ENCODE measurements around the gene ZDHHC5. TPM values are rescaled to one million over a fixed set of nuclear protein-coding genes. Genes with fewer than 3 reads are reported as not detected.
"Not testable (repeated sequence)": the region's sequence is repeated elsewhere in the genome, so short reads cannot be mapped to it uniquely, and the experiment has no call there.

The ZDHHC5 gene
- total RNA-seq, 4 donors from 2014 or later, result 36.5 to 57.7 (median 47.8) TPM

DNA sequence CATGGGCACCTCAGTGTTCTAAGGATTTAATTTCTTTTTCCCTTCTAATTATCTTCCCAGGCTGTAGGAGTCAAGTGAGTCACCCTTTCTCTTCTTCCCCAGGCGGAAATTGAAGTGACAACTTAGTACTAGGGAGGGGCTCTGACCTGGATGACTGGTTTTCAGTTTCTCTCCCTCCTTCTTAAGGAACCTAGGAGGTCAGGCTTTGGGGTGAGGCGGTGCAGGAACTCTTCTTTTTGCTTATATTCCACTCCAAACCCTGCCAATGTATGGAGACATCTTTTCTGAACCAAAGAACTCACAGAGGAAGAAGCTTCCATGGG, 12.6 kb downstream of the ZDHHC5 start:
- H3K9me3 ChIP-seq, result no peaks in the 10 kb centered on the region
- no peaks in the 10 kb centered on the region for H3K27me3 ChIP-seq
- no peak overlapping the region for H3K27ac ChIP-seq (replicated peaks in 1 of 4)
- peaks cover 8 to 43% (median 20%) of the 10 kb centered on the region in 4 donors for H3K4me1 ChIP-seq
- intact Hi-C loops (cut with DNase I), result no loop called here
- TF ChIP-seq POLR2AphosphoS5 (IDR thresholded peaks at IDR 0.05) (no peak), POLR2A (IDR thresholded peaks at IDR 0.05; ENCODE audit: low read depth) (no peak), EP300 (IDR thresholded peaks at IDR 0.05) (no peak)
- TF ChIP-seq, protein P1, sequence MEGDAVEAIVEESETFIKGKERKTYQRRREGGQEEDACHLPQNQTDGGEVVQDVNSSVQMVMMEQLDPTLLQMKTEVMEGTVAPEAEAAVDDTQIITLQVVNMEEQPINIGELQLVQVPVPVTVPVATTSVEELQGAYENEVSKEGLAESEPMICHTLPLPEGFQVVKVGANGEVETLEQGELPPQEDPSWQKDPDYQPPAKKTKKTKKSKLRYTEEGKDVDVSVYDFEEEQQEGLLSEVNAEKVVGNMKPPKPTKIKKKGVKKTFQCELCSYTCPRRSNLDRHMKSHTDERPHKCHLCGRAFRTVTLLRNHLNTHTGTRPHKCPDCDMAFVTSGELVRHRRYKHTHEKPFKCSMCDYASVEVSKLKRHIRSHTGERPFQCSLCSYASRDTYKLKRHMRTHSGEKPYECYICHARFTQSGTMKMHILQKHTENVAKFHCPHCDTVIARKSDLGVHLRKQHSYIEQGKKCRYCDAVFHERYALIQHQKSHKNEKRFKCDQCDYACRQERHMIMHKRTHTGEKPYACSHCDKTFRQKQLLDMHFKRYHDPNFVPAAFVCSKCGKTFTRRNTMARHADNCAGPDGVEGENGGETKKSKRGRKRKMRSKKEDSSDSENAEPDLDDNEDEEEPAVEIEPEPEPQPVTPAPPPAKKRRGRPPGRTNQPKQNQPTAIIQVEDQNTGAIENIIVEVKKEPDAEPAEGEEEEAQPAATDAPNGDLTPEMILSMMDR (IDR thresholded peaks at IDR 0.05), result no peak
- 78% methylated on average over 2 of the region's 2 CpGs for WGBS
- no peak for DNase-seq (ENCODE audit: extremely low spot score)
- no peak overlapping the region for H3K4me3 ChIP-seq
- H3K36me3 ChIP-seq, result peaks cover 17 to 64% (median 57%) of the 10 kb centered on the region in 4 donors

DNA sequence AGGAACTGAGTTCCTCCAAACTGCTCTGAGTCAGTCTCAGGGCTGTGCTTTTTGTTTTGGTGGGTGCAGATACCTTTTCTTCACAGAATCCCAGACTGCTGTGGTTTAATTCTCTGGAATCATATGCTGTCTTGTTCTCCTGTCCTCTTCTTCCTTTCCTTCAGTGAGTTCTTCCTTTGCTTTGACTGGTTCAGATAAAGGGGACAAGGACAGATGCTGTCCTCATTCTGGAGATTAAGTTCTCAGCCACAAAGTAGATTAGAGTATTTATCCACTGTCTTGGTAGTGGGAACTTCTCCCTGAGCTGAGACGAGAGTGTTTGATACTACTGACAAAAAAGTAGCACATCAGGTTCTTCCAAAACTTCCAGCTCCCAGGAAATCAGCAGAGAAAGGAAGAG, 13.3 kb downstream of the ZDHHC5 start:
- H3K27ac ChIP-seq (replicated peaks in 1 of 4), result no peak overlapping the region
- H3K27me3 ChIP-seq, result no peaks in the 10 kb centered on the region
- peaks cover 6 to 36% (median 17%) of the 10 kb centered on the region in 4 donors for H3K4me1 ChIP-seq
- H3K4me3 ChIP-seq, result no peak overlapping the region
- DNase-seq (ENCODE audit: extremely low spot score), result no peak
- H3K36me3 ChIP-seq, result peaks cover 17 to 65% (median 59%) of the 10 kb centered on the region in 4 donors
- H3K9me3 ChIP-seq, result no peaks in the 10 kb centered on the region
- intact Hi-C loops (cut with DNase I), result no loop called here
- WGBS, result 88% methylated on average over 1 of the region's 1 CpG
- TF ChIP-seq, protein P1 (IDR thresholded peaks at IDR 0.05), result no peak

DNA sequence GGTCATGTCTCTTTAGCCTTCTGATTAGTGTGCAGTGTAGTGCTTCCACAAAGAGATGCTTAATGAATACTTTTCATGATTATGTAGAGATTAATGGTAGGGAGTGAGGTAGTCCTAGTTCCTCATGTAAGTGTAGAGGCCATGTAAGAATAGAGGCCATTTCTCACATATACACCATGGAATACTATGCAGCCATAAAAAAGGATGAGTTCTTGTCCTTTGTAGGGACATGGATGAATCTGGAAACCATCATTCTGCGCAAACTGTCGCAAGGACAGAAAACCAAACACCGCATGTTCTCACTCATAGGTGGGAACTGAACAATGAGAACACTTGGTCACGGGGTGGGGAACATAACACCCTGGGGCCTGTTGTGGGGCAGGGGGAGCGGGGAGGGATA, 22.6 kb downstream of the ZDHHC5 start:
- over 99% methylated on average over 5 of the region's 5 CpGs for WGBS
- H3K27me3 ChIP-seq, result not testable (repeated sequence)

DNA sequence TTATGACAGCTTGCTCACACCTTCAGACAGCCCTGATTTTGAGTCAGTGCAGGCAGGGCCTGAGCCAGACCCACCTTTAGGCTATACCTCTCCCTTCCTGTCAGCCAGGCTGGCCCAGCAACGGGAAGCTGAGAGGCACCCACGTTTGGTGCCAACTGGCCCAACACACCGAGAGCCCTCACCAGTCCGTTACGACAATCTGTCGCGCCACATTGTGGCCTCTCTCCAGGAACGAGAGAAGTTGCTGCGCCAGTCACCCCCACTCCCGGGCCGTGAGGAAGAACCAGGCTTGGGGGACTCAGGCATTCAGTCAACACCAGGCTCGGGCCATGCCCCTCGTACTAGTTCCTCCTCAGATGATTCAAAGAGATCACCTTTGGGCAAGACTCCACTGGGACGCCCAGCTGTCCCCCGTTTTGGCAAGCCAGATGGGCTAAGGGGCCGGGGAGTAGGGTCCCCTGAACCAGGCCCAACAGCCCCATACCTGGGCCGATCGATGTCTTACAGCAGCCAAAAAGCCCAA, 31.0 kb downstream of the ZDHHC5 start:
- H3K27me3 ChIP-seq, result no peaks in the 10 kb centered on the region
- 91% methylated on average over 18 of the region's 18 CpGs for WGBS
- no peaks in the 10 kb centered on the region for H3K9me3 ChIP-seq
- intact Hi-C loops (cut with DNase I), result no loop called here
- DNase-seq (ENCODE audit: extremely low spot score), result no peak
- H3K4me1 ChIP-seq, result no peaks in the 10 kb centered on the region
- peaks cover 68 to 100% (median 93%) of the 10 kb centered on the region in 4 donors for H3K36me3 ChIP-seq
- H3K4me3 ChIP-seq, result no peak overlapping the region
- TF ChIP-seq POLR2AphosphoS5 (IDR thresholded peaks at IDR 0.05) (no peak), EP300 (IDR thresholded peaks at IDR 0.05) (no peak), POLR2A (IDR thresholded peaks at IDR 0.05; ENCODE audit: low read depth) (no peak)
- TF ChIP-seq, protein P1 (IDR thresholded peaks at IDR 0.05), result no peak
- no peak overlapping the region for H3K27ac ChIP-seq (replicated peaks in 1 of 4)

More for the DNA sequence above, 22.6 kb downstream of the ZDHHC5 start:
- H3K9me3 ChIP-seq; H3K4me1 ChIP-seq; intact Hi-C loops (cut with DNase I); DNase-seq (ENCODE audit: extremely low spot score); H3K4me3 ChIP-seq; H3K27ac ChIP-seq (replicated peaks in 1 of 4): not testable (repeated sequence)
- peaks cover 74 to 100% (median 95%) of the 10 kb centered on the region in 4 donors for H3K36me3 ChIP-seq

DNA sequence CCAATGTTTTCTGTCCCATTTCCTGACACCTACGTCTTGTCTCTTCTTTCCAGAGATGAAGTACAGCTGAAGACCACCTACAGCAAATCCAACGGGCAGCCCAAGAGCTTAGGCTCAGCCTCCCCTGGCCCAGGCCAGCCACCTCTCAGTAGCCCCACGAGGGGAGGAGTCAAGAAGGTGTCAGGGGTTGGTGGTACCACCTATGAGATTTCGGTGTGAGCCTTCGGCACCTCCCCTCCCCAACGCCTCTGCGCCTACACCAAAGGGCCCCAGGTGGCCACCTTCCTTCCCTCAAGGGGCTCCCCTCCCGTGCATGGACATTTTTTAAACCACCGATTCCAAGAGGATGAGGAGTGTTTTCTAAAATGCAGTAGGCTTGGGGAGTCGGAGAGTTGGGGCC, 31.9 kb downstream of the ZDHHC5 start:
- Histone ChIP-seq H3K4me3 (no peak overlapping the region), H3K36me3 (peaks cover 64 to 100% (median 93%) of the 10 kb centered on the region in 4 donors), H3K9me3 (no peaks in the 10 kb centered on the region), H3K27ac (replicated peaks in 1 of 4) (no peak overlapping the region), H3K27me3 (no peaks in the 10 kb centered on the region), H3K4me1 (no peaks in the 10 kb centered on the region)
- no peak for DNase-seq (ENCODE audit: extremely low spot score)
- 86% methylated on average over 10 of the region's 10 CpGs for WGBS
- TF ChIP-seq, protein P1 (IDR thresholded peaks at IDR 0.05), result no peak
- no peak for TF ChIP-seq POLR2AphosphoS5 (IDR thresholded peaks at IDR 0.05)
- TF ChIP-seq EP300 (IDR thresholded peaks at IDR 0.05), result no peak
- TF ChIP-seq POLR2A (IDR thresholded peaks at IDR 0.05; ENCODE audit: low read depth), result no peak
- intact Hi-C loops (cut with DNase I), result no loop called here

All from esophagus muscularis mucosa (tissue), 4 donors.